ENCODE data around the gene KDM8. TPM values are rescaled to one million over a fixed set of nuclear protein-coding genes. Genes with fewer than 3 reads are reported as not detected.

Gene KDM8
- total RNA-seq, 3 donors from 2014 or later (not counting 1 experiment from before 2014, with no cell fraction given): 11.4 to 17.9 (median 17.8) TPM

DNA sequence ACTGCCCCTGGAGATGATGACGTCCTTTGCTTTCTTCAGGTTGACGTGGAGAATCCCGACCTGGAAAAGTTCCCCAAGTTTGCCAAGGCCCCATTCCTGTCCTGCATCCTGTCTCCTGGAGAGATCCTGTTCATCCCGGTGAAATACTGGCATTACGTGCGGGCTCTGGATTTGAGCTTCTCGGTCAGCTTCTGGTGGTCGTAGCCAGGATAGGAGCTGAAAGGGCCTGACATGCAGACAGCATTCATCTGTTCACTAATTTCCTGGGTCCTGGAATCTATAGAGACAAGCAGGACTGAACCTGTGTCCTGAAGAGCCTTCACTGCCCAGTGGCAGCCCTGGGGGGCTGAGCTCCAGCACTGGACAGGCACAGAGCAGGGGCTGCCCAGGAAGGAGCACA, 17.2 kb downstream of the KDM8 start:
- intact Hi-C loops (cut with micrococcal nuclease): no loop called here
- Histone ChIP-seq H3K9me3 (ENCODE audit: control insufficient read depth, insufficient read depth, low read length) (no peaks in the 10 kb centered on the region), H3K4me1 (ENCODE audit: control insufficient read depth, insufficient read depth, low read length) (peaks cover 6% of the 10 kb centered on the region), H3K27ac (ENCODE audit: low read length) (no peak overlapping the region), H3K36me3 (ENCODE audit: control insufficient read depth, insufficient read depth, low read length) (peaks cover 36% of the 10 kb centered on the region), H3K4me3 (ENCODE audit: low read length) (no peak overlapping the region), H3K27me3 (ENCODE audit: control insufficient read depth, insufficient read depth, low read length) (no peaks in the 10 kb centered on the region)
- H3K27me3 Mint-ChIP-seq (ENCODE audit: low read depth in 2 of 2): no peaks in the 10 kb centered on the region
- H3K4me3 Mint-ChIP-seq: no peak overlapping the region
- H3K9me3 Mint-ChIP-seq: no peaks in the 10 kb centered on the region
- ATAC-seq (no peak), DNase-seq (no peak)
- H3K27ac Mint-ChIP-seq: no peak overlapping the region
- H3K36me3 Mint-ChIP-seq: no peaks in the 10 kb centered on the region
- TF ChIP-seq, protein P1, sequence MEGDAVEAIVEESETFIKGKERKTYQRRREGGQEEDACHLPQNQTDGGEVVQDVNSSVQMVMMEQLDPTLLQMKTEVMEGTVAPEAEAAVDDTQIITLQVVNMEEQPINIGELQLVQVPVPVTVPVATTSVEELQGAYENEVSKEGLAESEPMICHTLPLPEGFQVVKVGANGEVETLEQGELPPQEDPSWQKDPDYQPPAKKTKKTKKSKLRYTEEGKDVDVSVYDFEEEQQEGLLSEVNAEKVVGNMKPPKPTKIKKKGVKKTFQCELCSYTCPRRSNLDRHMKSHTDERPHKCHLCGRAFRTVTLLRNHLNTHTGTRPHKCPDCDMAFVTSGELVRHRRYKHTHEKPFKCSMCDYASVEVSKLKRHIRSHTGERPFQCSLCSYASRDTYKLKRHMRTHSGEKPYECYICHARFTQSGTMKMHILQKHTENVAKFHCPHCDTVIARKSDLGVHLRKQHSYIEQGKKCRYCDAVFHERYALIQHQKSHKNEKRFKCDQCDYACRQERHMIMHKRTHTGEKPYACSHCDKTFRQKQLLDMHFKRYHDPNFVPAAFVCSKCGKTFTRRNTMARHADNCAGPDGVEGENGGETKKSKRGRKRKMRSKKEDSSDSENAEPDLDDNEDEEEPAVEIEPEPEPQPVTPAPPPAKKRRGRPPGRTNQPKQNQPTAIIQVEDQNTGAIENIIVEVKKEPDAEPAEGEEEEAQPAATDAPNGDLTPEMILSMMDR (IDR thresholded peaks at IDR 0.05): no peak
- peaks cover 1 to 3% of the 10 kb centered on the region in 2 donors for H3K4me1 Mint-ChIP-seq
- 97% methylated on average over 8 of the region's 8 CpGs for WGBS (ENCODE audit: insufficient coverage)

DNA sequence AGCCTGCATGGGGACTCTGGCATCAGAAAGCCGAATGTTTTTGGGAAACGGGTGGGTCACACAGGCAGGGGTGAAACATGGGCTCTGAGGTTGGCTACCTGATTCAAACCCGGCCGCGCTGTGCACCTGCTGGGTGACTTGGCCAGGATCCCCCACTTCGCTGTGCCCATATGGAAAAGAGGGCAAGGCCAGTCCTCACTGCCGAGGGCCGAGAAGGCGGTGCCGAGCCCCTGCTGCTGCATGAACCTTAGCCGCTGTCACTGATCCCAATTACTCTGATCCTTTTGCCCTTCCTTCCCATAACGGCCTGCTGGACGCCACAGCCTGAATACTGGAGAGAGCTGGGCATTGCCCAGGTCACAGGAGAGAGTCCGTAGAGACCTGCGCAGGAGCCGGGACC, 17.7 kb downstream of the KDM8 start:
- Histone ChIP-seq H3K36me3 (ENCODE audit: control insufficient read depth, insufficient read depth, low read length) (peaks cover 32% of the 10 kb centered on the region), H3K9me3 (ENCODE audit: control insufficient read depth, insufficient read depth, low read length) (no peaks in the 10 kb centered on the region), H3K4me1 (ENCODE audit: control insufficient read depth, insufficient read depth, low read length) (peaks cover 10% of the 10 kb centered on the region), H3K4me3 (ENCODE audit: low read length) (no peak overlapping the region), H3K27ac (ENCODE audit: low read length) (no peak overlapping the region), H3K27me3 (ENCODE audit: control insufficient read depth, insufficient read depth, low read length) (no peaks in the 10 kb centered on the region)
- DNase-seq: no peak
- Mint-ChIP-seq H3K4me3 (no peak overlapping the region), H3K27me3 (ENCODE audit: low read depth in 2 of 2) (no peaks in the 10 kb centered on the region), H3K4me1 (peaks cover 6 to 7% of the 10 kb centered on the region in 2 donors), H3K36me3 (no peaks in the 10 kb centered on the region), H3K27ac (no peak overlapping the region), H3K9me3 (no peaks in the 10 kb centered on the region)
- TF ChIP-seq, protein P1 (IDR thresholded peaks at IDR 0.05): no peak
- no peak for ATAC-seq
- intact Hi-C loops (cut with micrococcal nuclease): no loop called here
- 96% methylated on average over 16 of the region's 16 CpGs for WGBS (ENCODE audit: insufficient coverage)

DNA sequence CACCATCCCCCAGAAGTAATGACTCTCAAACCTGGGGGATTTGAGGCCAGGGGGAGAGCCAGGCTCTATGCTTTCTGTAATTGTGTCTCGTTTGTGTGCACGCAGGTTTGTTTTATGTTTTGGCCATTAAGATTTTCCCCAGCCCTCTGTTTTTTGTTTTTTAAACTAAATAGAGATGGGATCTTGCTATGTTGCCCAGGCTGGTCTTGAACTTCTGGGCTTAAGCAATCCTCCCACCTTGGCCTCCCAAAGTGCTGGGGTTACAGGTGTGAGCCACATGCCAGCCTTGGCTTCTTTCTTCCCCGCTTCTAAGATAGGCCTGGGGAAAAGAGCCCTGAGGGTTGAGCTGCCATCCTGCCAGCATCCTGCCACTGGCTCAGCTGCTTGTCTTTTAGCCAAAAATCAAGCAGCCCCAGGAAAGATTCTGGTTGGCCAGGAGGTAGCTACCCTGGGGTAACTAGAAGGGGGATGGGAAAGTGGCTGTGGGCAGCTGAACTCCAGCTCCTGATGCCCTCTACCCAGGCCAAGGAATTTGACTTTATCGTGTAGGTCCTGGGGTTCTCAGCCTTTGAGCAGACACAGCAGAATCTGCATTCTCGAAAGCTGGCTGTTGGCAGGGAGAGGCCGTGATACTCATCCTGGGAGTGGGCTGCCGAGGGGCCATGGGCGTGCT, 18.4 kb downstream of the KDM8 start:
- H3K36me3 Mint-ChIP-seq: no peaks in the 10 kb centered on the region
- H3K27ac ChIP-seq (ENCODE audit: low read length): no peak overlapping the region
- no peaks in the 10 kb centered on the region for H3K9me3 Mint-ChIP-seq
- TF ChIP-seq, protein P1 (IDR thresholded peaks at IDR 0.05): no peak
- H3K4me1 ChIP-seq (ENCODE audit: control insufficient read depth, insufficient read depth, low read length): peaks cover 18% of the 10 kb centered on the region
- no peaks in the 10 kb centered on the region for H3K27me3 Mint-ChIP-seq (ENCODE audit: low read depth in 2 of 2)
- no peaks in the 10 kb centered on the region for H3K9me3 ChIP-seq (ENCODE audit: control insufficient read depth, insufficient read depth, low read length)
- peaks cover 10 to 13% of the 10 kb centered on the region in 2 donors for H3K4me1 Mint-ChIP-seq
- no peak overlapping the region for H3K27ac Mint-ChIP-seq
- no peak overlapping the region for H3K4me3 Mint-ChIP-seq
- intact Hi-C loops (cut with micrococcal nuclease): no loop called here
- peaks cover 27% of the 10 kb centered on the region for H3K36me3 ChIP-seq (ENCODE audit: control insufficient read depth, insufficient read depth, low read length)
- 94% methylated on average over 8 of the region's 8 CpGs for WGBS (ENCODE audit: insufficient coverage)
- no peaks in the 10 kb centered on the region for H3K27me3 ChIP-seq (ENCODE audit: control insufficient read depth, insufficient read depth, low read length)
- ATAC-seq (no peak), DNase-seq (no peak)
- H3K4me3 ChIP-seq (ENCODE audit: low read length): no peak overlapping the region
